Measurements from ENCODE around the gene MPHOSPH9. TPM values are rescaled to one million over a fixed set of nuclear protein-coding genes. Genes with fewer than 3 reads are reported as not detected.
A peak's percentile ranks its signal among the peaks of the same experiment; 100 is the strongest.
"Not testable (repeated sequence)": the region's sequence is repeated elsewhere in the genome, so short reads cannot be mapped to it uniquely, and the experiment has no call there.

The MPHOSPH9 gene
- total RNA-seq, 1 donor from 2014 or later = 20.8 TPM

GRCh38 chr12:123261196-123261595 lies 28.3 kb upstream of the MPHOSPH9 start:
- DNase-seq = no peak
- intact Hi-C loops (cut with DNase I) = no loop called here
- ATAC-seq (ENCODE audit: poor library complexity) = no peak

GRCh38 chr12:123260081-123260480 lies 27.1 kb upstream of the MPHOSPH9 start:
- intact Hi-C loops (cut with DNase I) = no loop called here
- ATAC-seq (ENCODE audit: poor library complexity) = no peak
- no peak for DNase-seq

- no peak for DNase-seq
- ATAC-seq (ENCODE audit: poor library complexity) = no peak
Measured at GRCh38 chr12:123258593-123258992, 25.7 kb upstream of the MPHOSPH9 start.

GRCh38 chr12:123254853-123255446 lies 22.0 kb upstream of the MPHOSPH9 start:
- no peak for ATAC-seq (ENCODE audit: poor library complexity)
- DNase-seq = no peak
- intact Hi-C loops (cut with DNase I) = no loop called here

More at GRCh38 chr12:123258593-123258992, 25.7 kb upstream of the MPHOSPH9 start:
- intact Hi-C loops (cut with DNase I) = no loop called here

GRCh38 chr12:123253641-123254459 lies 20.9 kb upstream of the MPHOSPH9 start:
- ATAC-seq (ENCODE audit: poor library complexity) (peak; percentile 82), DNase-seq (peak; percentile 78)
- intact Hi-C loops (cut with DNase I) = no loop called here

- intact Hi-C loops (cut with DNase I); ATAC-seq (ENCODE audit: poor library complexity): not testable (repeated sequence)
Measured at GRCh38 chr12:123252365-123252764, 19.4 kb upstream of the MPHOSPH9 start.

GRCh38 chr12:123251403-123252076 lies 18.6 kb upstream of the MPHOSPH9 start:
- DNase-seq (no peak), ATAC-seq (ENCODE audit: poor library complexity) (no peak)
- intact Hi-C loops (cut with DNase I) = no loop called here

More at GRCh38 chr12:123252365-123252764, 19.4 kb upstream of the MPHOSPH9 start:
- DNase-seq = not testable (repeated sequence)

GRCh38 chr12:123250471-123251383 lies 17.8 kb upstream of the MPHOSPH9 start:
- no peak for ATAC-seq (ENCODE audit: poor library complexity)
- no peak for DNase-seq
- intact Hi-C loops (cut with DNase I) = no loop called here

GRCh38 chr12:123248996-123249741 lies 16.2 kb upstream of the MPHOSPH9 start:
- ATAC-seq (ENCODE audit: poor library complexity); DNase-seq; intact Hi-C loops (cut with DNase I): not testable (repeated sequence)

- DNase-seq; intact Hi-C loops (cut with DNase I); ATAC-seq (ENCODE audit: poor library complexity): not testable (repeated sequence)
Measured at GRCh38 chr12:123248129-123248528, 15.2 kb upstream of the MPHOSPH9 start.

GRCh38 chr12:123245678-123246077 lies 12.7 kb upstream of the MPHOSPH9 start:
- intact Hi-C loops (cut with DNase I) = no loop called here
- DNase-seq = no peak
- ATAC-seq (ENCODE audit: poor library complexity) = no peak

GRCh38 chr12:123243671-123244262 lies 10.8 kb upstream of the MPHOSPH9 start:
- intact Hi-C loops (cut with DNase I) = no loop called here
- DNase-seq = no peak
- no peak for ATAC-seq (ENCODE audit: poor library complexity)

GRCh38 chr12:123242116-123242904 lies 9.4 kb upstream of the MPHOSPH9 start:
- intact Hi-C loops (cut with DNase I) = no loop called here
- ATAC-seq (ENCODE audit: poor library complexity) = peak; percentile 52
- no peak for DNase-seq

- intact Hi-C loops (cut with DNase I) = no loop called here
- no peak for DNase-seq
- no peak for ATAC-seq (ENCODE audit: poor library complexity)
Measured at GRCh38 chr12:123238961-123239360, 6.0 kb upstream of the MPHOSPH9 start.

GRCh38 chr12:123238330-123238682 lies 5.4 kb upstream of the MPHOSPH9 start:
- intact Hi-C loops (cut with DNase I) = no loop called here
- DNase-seq (no peak), ATAC-seq (ENCODE audit: poor library complexity) (no peak)

GRCh38 chr12:123237646-123238329 lies 4.8 kb upstream of the MPHOSPH9 start:
- intact Hi-C loops (cut with DNase I) = no loop called here
- DNase-seq (peak; percentile 71), ATAC-seq (ENCODE audit: poor library complexity) (no peak)
